Kidney capillary endothelial cell (primary cell): ENCODE data around the gene MMP15.
"Not testable (repeated sequence)": the region's sequence is repeated elsewhere in the genome, so short reads cannot be mapped to it uniquely, and the experiment has no call there.

ENCODE experiments used
- DNase-seq: peaks from one replicate; pipeline ENCODE4 v3.0.0-alpha.2; 2018; ENCODE audit warnings: low spot score

Gene MMP15

DNA sequence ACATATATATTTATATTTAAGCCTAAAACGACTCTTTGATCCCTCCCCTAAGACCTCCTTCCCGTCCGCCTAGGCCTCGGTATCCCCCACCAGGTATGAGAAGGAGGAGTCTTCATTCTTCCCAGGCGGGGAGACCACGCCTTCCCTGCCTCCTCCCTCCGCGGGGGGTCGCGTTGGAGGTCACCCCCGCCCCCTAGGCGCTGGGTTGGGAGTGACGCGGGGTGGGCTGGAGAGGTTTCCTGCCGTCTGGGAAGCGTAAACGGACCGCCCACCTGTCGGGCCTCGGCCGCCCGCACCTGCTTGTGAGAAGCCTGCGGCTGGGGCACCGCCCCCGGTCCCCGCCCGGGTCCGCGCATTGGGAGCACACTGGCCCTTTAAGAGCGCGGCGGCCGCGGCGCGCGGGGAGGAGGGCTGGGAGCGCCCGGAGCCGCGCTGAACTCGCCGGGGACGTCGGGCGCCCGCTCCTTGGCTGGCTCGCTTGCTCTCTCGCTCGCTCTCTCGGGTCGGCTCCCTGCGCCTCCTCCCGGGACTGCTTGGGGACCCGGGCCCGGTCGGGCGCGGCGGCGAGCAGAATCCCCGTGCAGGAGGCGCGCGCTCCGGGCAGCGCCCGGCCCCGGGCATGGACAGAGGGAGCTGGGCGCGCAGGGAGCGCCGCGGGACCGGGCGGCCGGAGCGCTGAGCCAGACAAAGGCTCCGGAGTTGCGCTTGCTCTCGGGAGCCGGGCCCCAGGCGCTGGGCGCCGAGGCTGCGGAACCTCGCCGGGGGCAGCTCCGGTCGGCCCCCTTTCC, at the start of gene MMP15:
TSS of gene MMP15 (plus strand) at position 404 of the 788 bp plus-strand sequence. CDS start 597 bp downstream, outside the sequence.
- DNase-seq: peak; percentile 50

DNA sequence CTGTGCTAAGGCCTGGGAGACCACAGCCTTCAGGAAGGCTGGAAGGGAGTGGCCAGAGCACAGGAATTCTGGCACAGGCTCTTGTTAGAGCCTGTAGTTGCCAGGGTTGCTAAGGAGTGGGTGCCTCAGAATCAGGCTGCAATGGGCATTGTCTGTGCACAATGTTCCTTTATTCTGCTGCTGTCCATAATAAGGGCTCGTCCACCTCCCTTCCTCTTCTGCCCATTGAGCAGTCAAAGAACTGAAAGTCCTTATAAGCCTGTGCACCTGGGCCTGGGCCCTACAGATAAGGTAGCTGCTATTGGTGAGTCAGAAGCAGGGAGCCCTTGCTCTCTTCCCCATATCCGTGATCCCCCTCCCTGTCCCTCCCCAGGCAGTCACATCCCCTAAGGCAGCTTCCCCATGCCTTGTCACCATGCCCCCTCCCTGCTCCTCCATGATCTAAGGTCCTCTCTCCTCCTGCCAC, 49.2 kb upstream of the MMP15 start:
- DNase-seq: no peak

DNA sequence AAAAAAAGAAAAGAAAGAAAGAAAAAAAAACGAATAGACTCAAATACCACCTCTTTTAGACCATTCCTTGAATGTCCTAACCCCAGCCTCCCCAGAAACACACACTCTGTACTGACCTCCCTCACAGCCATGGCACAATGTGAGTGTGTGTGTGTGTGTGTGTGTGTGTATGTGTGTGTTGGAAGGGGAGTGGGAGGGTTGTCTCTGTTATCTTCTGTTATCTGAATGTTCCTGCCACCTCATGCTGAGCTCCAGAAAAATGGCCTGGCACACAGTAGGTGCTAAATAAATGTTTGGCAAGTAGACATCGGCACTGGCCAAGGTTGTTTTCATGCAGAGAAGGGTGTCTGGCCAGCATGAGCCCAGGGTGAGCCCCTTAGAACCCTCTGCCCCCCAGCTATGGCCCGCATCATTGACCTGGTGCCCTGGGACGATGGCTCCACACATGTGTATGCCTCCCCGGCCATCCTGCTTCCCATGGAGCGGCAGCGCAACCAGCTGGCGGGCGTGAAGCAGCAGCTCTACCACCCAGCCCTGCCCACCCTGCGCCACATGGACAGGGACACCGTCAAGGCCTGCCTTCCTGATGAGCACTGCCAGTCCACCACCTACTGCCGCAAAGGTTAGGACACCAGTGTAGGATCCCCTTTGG, 48.0 kb upstream of the MMP15 start:
- DNase-seq: no peak

DNA sequence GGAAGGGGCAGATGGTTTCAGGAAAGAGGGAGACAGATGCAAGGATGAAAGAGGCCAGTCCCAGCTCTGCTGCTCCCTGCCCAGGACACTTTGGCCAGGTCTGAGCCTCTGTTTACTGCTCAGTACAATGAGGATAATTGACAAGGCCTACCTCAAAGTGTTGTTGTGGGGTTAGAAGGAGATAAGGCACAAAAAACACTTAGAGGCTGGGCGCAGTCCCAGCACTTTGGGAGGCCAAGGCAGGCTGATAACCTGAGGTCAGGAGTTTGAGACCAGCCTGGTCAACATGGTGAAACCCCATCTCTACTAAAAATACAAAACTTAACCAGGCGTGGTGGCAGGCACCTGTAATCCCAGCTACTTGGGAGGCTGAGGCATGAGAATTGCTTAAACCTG, 47.5 kb upstream of the MMP15 start:
- not testable (repeated sequence) for DNase-seq

DNA sequence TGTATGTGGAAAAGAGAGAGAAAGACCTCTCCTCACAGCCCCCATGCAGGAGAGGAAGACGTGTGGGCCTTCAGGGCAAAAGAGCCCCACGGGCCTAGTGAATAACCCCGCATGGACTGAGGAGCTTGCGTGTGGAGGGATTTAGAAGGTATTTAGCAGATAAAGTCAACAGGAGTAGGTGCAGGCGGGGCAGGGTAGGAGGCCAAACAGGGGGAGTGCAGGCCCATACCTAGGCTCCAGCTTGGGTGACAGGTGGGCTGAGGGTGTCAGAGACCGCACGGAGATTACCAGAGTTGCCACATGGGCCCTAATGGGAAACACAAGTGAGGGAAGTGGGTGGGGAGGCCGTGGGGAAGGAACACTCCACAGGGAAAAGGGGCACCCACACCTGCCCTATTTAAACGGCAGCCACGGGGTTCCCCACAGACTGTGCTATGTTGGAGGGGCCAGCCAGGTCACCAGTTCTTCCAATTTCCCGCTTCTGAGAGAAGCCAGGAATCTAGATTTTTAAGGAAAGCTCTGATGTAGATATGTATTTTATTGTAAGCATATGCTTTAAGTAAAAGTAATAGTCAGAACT, 46.5 kb upstream of the MMP15 start:
- no peak for DNase-seq

DNA sequence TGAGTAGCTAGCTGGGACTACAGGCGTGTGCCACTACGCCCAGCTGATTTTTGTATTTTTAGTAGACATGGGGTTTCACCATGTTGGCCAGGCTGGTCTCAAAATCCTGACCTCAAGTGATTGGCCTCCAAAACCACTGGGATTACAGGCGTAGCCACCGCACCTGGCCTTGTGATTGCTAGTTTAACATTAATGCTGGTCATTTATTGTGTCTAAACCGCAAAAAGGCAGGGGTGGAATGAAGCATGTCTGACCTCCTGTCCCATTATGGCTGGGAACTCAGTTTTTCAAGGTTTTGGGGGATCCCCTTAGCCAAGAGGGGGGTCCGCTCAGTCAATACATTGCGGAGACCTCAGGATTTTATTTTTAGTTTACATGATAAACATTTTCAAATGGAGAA, 43.9 kb upstream of the MMP15 start:
- DNase-seq: no peak

DNA sequence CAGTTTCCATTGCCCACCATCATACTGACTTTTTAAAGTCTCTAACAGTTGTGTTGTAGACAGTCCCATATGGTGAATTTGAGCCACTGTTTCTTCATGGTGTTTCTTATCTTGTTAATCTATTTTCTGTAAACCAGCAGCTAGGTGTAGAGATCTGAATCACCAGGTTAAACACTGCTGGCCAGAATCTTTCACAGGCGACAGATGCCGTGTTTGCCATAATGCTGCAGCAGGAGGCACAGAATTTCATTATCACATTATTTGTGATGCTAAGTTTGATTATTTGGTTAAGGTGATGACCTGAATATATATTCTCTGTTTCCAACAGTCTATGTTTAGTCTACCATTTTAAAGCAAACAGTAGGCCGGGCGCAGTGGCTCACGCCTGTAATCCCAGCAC, 43.2 kb upstream of the MMP15 start:
- DNase-seq: no peak

DNA sequence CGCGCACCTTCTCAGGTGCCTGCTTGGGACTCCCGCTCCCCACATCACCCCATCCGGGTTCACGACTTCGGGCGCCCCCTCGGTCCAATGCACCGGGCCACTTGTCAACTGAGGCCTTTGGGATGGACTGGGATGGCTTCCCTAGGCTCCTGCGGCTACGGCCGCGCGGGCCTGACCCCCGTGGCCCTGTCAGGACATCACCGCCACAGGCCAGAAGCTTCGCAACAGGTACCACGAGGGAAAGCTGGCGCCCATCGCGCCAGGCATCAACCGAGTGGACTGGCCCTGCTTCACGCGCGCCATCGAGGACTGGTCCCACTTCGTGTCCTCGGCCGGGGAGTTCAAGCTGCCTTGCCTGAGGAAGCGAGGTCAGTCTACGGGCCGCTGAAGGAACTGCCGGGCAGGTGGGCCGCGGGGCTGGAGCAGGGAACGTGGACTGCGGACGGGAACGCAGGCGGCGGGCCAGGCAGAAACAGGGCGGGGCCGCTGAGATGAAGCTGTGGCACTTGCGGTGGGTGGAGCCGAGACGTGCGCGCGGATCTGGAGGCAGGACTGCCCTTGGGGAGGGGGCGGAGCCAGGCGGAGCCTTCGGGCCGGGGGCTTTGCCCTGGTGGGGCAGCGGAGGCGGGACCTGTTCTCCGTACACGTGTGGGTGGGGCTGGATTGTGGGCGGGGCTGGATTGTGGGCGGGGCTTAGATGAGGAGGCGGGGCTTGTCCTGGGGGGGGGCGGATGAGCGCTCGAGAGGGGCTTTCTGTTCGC, 40.9 kb upstream of the MMP15 start:
- no peak for DNase-seq

DNA sequence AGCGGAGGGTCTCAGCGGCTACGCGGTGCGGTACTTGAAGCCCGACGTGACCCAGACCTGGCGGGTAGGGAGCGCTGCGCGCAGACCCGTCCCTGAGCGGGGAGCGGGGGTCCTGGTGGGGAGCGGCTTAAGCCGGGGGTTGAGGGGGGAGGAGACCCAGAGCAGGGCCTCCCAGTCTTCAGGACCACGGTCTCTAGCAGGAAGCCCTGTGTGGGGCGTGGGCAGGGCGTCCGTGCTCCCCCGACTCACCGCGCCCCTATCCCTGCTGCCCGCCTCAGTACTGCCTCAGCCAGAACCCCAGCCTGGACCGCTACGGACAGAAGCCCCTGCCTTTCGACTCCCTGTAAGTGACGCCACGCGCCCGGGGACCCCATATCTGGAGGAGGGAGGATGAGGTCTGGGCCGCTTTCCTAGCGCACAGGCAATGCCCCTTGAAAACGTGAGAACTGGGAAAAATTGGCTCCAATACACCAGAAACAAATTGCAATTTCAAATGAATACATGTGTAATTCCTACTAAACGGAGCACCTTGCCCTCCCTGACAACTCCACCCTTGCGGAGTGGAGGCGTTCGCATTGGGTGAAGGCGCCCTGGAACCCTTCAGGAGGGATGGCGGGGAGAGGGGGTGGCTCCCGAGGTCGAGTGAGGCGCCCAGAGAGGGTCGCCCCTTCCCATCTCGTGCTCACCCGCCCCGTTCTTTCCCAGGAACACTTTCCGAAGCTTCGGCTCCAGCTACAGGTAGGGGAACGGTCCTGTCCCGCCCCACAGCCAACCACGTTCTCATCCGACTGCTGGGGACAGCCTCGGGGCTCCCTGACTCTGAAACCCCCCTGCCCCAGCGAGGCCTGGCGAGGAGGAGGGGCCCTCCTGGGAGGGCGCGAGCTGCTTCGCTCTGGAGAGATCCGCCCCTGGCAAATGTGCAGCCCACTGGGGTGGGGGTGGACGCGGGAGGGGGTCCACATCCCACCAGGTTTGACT, 40.1 kb upstream of the MMP15 start:
- no peak for DNase-seq

DNA sequence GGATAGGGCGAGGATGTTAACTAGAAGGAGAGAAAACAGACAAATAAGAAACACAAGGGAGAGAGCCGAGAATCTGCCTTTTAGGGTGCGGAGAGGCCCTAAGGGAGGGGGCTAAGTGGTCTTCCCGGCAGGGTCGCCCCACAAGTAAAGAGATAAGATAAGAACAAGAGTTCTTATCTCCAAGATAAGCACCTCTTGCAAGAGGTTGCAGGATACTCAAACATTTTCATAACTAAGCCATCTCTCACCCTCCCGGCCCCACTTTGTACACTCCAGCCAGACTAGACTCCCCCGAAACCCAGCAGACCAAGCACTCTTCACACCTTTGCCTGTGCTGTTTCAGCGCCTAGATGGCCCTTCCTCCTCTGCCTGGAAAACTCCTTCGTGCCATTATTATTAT, 39.4 kb upstream of the MMP15 start:
- no peak for DNase-seq

DNA sequence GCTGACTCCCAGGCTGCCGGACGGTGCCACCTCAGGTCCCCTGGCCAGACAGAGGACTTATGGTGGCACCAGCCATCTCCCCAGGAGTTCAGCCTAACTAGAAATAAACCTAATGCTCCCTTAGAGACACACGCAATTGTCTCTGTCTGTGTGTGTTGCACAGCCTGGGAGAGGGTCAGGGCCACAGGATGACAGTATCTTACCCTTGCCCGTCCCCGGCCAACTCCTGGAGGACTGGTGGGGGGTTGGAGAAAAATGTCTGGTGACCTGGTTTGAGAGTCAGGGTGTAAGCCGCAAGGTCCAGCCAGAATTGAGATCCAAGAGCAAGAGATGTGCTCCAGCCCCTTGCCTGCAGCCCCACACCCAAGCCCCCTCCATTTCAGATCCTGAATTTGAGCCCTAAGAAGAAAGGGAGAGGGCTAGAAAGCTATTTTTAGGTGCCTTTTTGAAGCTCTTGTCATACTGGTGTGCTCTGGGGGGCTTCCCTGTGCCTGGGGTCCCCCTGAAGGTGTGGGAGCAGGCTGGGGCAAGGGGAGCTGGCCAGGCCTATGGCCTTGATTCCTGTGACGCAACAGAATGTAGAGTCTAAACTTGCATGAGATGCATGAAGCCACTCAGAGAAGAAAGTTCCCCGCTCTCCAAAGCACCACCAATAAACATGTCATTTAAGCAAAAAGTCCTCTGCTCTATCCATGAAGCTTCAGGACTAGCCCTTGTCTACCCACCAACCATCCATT, 37.9 kb upstream of the MMP15 start:
- DNase-seq: no peak

DNA sequence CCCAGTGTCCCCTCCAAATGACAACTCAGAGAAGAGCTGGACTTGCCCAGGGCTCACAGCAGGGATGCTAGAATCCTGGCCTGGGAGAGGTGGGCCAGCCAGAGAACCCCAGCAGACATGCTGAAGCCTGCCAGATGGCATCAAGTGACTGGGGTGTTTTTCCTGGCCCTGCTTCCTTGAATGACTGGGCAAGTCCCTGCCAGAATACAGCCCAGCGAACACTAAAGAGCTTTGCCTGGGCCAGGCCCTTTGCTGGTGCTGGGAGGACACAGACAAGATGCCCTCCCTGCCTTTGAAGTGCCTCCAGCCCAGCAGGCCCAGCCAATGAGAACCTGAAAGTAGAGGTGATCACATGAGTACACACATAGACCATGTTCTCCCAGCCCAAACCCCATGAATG, 36.6 kb upstream of the MMP15 start:
- DNase-seq: no peak

DNA sequence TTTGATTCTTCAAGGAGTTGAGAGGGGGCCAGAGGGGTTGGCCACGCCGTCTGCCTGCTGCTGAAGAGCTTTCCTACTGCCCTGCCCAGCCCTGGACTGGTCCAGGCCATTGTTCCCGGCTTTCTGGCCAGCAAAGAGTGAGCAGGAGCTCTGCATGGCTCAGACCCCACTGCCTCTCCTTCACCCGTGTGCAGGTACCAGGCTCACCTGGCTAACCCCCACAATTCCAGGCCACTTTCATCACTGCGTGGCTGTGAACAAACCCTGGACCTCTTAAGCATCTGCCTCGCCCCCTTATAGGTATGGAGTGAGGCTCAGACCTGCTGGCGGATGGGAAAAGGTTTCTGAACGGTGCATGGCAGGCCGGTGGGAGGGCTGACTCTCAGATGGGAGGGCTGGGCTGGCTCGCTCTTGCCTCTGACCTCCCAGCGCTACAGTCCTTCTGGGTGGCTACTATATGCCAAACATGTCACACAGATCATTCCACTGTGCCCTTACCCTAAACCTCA, 33.9 kb upstream of the MMP15 start:
- DNase-seq: no peak

DNA sequence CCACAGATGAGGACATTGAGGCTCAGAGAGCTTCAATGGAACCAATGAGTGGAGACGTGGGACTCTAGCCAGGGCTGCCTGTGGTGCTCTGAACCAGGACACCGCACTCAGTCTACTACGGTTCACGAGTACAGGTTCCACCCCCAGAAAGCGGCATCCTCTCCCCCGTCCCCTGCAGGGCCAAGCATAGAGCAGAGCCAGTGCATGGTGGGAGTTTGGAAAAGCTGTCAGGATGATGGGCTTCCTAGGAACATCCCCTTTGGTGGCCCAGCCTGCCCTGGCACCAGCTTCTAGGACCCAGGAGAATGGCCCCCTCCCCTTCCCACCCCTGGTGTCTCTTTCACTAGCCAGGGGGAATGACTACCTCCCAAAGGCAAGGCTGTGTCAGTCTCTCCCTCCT, 33.5 kb upstream of the MMP15 start:
- DNase-seq: no peak

DNA sequence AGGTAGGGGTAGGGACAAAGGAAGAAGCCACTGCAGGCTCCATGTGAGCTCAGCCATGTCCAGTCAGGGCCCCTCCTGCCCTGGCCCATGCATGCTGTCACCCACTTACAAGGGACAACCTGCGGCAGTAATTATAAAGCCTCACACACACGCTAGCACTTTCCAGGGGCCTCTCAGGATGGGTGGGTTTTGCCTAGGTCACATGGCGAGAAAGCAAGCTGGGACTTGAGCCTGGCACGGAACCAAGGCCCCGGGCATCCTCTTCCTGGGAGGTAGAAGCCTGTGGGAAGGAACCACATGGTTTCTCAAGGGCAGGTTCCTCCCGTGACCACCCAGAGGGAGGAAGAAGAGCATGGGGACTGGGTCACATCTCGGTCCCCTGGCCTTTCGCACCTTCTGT, 32.1 kb upstream of the MMP15 start:
- no peak for DNase-seq

DNA sequence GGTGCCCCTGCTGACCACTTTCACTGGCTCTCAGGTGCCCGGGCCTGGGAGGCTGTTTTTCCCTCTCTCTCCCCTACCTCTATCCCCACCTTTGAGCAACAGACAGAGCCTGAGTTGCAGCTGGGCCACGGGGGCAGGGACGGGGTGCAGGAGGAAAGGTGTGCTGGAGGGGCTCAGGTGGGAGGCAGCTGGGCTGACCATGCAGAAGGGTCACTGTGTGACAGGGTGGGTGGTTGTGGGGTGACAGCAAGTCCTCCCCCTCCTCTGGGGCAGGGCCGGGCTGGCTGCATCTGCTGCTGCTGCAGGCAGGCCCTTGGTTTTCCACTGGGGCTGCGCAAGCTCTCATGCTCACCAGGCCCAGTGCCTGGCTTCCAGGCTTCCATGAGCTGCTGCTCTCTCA, 31.7 kb upstream of the MMP15 start:
- DNase-seq: no peak

DNA sequence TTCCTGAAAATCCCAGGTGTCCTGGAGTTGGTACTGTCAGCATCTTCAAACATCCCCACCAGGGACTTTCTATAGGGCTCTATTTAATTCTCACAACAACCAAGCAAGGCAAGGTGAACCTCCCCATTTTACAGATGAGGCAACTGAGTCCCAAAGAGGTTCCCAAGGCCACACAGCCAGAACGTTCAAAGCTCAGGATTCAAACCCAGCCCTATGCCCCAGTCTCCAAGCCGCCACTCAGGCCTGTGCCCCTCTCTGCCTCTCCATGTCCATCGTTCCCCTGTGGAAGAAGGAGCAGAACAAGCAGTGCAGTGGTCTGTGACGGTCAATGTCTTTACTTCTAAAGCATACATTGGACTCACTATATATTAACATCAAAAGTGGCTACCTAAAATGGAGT, 31.2 kb upstream of the MMP15 start:
- DNase-seq: no peak

DNA sequence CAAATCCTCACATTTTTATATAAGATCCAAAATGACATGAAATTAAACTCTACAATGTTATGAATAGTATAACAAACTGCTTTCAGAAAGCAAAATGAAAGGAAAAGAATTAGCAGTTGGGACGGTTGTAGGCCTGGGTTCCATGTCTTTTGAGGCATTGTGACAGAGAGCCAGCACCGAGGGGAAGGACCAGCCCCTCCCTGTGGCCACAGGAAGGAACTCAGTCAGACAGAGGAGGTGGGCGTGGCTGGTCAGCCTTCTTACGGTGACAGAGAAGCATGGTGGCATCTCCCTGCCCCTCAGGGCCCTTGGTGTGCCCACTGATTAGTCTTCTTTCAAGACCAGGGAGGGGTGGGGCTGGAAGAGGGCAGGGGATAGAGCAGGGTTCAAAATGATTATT, 30.8 kb upstream of the MMP15 start:
- DNase-seq: peak; percentile 71

DNA sequence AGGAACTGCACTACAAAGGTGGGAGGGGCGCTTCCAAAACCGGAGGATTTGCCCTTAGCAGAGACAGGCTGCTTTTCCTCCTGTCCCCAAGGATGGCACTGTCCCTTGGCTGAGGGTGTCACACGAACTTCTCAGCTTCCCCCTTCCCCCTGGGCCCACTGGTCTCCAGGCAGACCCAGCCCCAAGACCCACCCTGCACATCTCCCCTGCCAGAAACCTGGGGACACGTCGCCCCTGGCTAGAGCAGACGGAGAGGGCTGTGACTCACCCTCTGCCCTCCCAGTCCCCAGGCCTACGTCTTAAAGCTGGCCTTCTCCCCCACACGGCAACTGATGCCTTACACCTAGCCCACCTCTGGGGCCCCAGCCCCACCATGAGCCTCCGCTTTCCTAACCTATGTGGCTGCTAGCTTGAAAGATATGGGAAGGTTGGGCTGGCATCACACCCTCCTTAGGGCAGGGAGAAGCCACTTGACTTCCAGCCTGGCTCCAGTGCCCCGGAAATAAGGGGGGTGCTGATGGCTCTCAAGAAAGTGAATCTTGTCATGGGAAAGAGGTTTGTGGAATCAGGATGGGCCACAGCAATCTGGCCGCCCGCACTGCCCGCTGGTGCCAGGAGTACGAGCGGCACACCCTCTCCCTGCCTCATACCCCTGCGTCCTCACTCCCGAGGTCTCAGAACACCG, 29.7 kb upstream of the MMP15 start:
- DNase-seq: no peak
